RPMI8226 (cell line): Measurements from ENCODE around the gene COA3.
A peak's percentile ranks its signal among the peaks of the same experiment; 100 is the strongest.

Experiments
- DNase-seq: peaks from one replicate; pipeline ENCODE4 v3.0.0-alpha.2; 2015

COA3 gene, protein sequence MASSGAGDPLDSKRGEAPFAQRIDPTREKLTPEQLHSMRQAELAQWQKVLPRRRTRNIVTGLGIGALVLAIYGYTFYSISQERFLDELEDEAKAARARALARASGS

DNA sequence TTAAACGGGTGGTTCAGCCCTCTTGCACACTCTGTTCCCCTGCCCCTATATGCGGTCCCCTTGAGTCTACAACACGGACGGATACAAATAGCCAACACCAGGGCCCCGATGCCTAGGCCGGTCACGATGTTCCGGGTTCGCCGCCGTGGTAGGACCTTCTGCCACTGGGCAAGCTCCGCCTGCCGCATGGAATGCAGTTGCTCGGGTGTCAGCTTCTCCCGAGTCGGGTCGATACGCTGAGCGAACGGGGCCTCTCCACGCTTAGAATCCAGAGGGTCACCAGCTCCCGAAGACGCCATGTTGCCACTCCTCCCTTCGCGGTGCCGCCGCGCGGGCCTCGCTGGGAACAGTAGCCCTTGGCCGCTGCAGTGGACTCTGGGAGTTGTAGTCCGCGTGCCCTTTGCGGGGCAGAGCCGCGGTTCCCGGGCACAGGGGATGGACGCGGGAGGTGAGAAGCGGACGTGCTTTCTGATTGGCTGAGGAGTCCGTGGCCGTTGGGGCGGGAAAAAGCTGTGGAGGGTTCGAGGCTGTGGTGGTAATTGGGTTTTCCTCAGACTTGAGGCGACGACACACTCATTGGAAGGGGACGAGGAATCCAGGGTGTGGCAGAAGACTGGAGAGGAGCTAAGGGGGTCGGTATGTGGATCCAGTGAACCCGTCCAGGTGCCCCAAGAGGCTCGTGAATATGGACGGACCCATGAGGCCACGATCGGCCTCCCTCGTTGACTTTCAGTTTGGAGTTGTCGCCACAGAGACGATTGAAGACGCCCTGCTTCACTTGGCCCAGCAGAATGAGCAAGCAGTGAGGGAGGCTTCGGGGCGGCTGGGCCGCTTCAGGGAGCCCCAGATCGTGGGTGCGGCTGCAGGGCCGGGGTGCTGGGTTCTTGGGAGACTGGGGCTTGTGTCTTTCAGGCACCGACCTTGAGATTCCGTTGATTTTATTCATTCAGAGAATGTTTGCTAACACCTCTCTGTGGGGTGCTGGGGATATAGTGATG lies at the start of gene COA3, which contains the start of gene CNTD1:
Gene COA3 (minus strand): TSS at position 322 of the 998 bp plus-strand sequence. CDS start 23 bp downstream, at position 299.
Gene CNTD1 (plus strand): TSS at position 479 of the 998 bp plus-strand sequence. CDS start 207 bp downstream, at position 686.
- DNase-seq: peak; percentile 86

DNA sequence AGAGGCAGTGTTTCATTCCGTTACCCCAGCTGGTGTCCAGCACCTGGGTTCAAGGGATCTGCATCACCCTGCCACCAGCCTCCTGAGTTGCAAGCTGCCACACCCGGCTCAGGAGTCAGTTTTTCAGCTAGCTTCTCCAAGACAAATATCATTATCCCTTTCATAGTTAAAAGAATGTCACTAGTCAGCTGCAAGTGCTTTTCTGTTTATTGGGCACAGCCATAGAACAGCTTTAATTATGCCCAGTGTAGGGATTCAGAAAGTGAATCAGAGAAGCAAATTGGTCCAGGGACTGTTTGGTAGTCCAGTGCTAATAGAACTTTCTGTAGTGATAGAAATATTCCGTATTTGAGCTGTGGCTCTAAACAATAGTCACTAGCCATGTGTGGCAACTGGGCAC lies 49.6 kb upstream of the COA3 start:
- DNase-seq: no peak

DNA sequence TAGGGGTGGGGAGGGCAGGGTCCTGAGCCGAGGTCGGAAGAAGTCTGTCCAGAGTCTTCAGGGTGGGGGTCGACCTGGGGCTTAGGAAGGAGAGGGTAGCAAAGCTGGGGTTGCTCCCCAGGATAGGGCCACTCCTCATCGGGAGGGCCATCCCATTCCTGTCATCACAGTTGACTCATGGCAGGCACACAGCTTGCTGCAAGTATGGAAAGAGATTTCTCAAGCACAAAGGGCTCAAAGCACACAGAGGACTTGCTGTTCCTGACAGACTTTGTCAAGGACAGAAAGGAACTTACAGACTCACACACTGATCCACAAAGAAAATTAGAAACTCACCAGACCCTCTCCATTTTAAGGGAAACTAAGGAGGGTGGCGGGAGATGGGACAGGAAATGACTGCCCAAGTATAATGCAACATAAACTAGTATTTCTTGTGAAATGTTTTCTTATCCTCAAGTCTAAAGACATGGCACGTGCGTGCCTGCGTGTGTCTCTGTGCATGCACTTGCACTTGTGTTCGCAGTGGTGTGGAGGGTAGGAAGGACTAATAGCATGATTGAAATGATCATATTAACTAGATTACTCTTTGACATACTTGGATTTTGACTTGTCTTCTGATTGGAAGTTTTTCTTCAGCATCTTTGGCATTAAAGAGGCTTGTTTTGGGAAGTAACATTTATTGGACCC lies 48.2 kb upstream of the COA3 start:
- no peak for DNase-seq

DNA sequence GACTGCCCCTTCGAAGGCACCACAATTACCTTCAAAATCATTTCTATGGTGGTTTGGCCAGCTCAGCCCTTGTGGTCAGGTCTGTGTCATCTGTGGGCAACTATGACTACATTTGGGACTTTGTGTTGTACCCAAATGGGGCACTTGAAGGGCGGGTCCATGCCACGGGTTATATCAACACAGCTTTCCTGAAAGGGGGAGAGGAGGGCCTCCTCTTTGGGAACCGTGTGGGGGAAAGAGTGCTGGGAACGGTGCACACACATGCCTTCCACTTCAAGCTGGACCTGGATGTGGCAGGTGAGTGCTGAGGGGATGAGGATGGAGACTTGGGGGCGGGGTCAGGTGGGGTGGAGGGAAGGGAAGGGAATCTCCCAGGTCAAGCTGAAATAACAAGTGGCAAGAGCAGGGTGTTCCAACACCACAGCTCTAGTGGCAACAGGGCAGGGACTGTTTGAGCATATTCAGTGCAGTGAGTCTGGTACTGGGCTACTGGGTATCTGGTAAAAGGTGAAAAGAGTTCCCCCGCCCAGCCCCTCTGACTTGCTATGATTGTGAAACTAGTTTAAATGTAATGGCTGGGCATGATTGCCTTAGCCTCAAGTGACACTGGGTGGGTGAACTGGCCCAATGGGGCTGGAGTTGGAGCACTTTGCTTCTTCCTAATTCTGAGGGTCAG lies 47.6 kb upstream of the COA3 start:
- no peak for DNase-seq

DNA sequence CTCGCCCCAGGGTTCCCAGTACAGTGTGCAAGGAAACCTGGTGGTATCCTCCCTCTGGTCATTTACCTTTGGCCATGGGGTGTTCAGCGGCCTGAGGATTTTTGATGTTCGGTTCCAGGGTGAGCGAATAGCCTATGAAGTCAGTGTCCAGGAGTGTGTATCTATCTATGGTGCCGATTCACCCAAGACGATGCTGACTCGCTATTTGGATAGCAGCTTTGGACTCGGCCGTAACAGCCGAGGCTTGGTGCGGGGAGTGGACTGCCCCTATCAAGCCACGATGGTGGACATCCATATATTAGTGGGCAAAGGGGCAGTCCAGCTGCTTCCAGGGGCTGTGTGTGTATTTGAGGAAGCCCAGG lies 47.0 kb upstream of the COA3 start:
- DNase-seq: no peak

DNA sequence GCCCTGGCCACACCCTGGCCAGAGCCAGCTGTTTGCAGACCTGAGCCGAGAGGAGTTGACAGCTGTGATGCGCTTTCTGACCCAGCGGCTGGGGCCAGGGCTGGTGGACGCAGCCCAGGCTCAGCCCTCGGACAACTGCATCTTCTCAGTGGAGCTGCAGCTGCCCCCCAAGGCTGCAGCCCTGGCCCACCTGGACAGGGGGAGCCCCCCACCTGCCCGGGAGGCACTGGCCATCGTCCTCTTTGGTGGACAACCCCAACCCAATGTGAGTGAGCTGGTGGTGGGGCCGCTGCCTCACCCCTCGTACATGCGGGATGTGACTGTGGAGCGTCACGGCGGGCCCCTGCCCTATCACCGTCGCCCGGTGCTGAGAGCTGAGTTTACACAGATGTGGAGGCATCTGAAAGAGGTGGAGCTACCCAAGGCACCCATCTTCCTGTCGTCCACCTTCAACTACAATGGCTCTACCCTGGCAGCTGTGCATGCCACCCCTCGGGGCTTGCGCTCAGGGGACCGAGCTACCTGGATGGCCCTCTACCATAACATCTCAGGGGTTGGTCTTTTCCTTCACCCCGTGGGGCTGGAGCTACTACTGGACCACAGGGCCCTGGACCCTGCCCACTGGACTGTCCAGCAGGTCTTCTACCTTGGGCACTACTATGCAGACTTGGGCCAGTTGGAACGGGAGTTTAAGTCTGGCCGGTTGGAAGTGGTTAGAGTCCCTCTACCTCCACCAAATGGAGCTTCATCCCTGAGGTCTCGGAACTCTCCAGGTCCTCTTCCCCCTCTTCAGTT lies 46.5 kb upstream of the COA3 start:
- DNase-seq: no peak

DNA sequence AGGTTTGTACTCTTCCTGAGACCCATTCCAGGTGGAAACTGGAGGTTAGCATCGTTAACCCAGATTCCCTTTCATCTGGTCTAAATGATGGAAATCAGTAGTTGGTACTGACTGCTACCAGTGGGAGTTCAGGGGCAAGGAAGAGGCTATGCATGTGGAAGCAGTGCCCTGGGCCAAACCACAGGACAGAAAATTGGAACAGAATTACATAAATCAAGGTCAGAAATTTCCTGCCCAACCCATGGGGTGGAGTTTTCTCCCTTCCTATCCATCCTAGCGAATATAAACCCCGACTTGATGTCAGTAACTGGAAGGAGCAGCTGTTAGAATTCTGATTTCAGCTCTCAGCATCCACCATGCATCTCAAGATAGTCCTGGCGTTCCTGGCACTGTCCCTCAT lies 45.8 kb upstream of the COA3 start, which contains the start of gene AOC2:
Gene AOC2 (plus strand): TSS at position 310 of the 400 bp plus-strand sequence. CDS start 47 bp downstream, at position 357.
- no peak for DNase-seq

DNA sequence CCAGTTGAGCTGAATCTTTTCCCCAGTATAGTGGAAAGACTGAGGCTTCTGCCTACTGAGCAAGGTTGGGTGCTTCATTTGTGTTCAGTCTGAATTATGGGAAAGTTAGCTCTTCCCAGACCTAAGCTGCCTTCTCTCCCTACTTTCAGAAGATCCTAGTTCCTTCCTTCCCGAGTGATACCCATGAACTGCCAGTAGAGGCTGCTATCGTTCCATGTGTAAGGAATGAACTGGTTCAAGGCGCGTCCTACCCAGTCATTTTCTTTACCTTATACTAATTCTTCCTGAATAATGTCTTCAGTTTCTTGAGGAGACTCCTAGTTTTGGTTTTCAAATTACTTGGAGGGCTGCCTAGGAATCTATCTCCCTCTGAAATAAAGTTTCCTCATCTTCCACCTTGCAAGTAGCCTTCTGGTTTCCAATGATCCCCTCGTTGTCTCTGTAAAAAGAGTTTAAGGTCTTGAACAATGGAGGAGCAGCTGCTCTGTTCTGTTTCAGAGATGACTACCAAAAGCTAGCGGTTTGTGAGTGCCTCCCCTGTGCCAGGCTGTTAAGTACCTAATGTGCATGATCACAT lies 44.9 kb upstream of the COA3 start:
- peak; percentile 36 for DNase-seq

DNA sequence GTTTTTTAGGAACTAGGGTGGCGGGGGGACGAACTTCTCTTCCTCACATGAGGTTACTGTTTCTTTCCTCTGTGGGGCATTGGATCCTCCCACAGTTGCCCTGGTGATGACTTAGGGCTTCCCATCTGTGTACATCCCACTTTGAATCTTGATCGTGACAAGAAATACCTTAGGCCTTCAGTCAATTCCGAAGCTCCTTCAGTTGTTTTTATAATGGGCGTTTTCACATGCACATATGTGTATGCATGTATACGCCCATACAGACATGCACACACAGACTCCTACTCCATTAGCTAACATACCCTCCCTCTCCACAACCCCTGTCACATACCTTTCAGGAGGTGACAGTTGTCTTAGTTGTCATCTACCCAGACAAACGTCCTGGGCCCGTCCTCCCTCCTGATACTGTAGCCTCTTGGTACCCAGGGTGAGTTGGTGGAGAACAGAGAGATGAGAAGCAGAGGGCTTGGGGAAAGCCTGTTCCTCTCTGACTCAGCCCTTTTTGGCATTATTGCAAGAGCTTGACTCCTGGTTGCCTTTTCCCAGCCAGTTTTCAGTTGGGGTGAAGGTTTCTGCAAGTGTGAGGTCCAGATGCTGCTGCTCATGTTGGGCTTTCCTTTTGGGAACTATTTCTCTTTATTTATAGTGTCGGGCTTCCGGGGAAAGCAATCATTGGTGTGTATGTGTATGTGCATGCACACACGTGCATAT lies 43.6 kb upstream of the COA3 start:
- DNase-seq: no peak

DNA sequence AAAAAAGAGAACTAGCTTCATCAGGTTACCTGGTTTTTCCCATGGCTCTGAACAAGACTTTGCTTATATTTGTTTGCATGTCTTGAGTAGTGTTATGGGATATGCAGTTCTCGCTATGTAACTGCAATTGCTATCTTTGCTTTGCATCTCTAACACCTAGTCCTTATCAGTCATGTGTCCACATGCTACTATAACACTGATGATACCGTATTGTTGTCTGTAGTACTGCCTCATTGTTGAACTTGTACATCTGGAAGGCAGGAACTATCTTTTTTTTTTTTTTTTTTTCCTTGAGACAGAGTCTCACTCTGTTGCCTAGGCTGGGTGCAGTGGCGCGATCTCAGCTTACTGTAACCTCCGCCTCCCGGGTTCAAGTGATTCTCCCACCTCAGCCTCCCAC lies 37.2 kb upstream of the COA3 start:
- no peak for DNase-seq

DNA sequence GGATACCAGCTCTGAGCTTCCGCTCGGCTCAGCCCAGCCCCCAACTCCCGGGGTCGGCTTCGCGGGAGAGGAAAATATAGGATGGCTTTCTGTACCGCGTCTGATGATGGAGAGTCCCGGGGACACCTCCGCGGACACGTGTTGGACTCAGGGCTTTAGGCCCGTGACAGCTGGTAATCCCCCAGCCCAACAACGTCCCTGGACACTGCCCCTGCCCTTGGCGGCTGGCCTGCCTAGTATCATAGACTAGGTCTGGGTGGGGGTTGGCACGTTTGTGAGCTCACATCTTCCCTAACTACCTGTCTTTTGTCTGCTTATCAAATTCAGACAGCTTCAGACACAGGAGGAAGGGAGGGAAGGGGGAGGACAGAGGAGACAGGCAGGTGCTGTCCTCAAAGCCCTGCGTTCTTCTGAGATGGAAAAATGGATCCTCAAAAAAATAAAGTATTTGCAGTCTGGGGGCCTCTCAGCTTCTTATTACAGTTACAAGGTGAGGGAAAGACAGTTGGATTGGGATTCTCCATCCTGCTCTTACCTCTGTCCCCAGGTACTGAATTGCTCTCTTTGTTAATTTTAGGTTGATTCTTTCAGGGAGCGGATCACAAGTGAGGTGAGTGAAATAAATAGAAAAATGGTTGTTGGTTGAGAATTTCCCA lies 35.4 kb upstream of the COA3 start:
- no peak for DNase-seq

DNA sequence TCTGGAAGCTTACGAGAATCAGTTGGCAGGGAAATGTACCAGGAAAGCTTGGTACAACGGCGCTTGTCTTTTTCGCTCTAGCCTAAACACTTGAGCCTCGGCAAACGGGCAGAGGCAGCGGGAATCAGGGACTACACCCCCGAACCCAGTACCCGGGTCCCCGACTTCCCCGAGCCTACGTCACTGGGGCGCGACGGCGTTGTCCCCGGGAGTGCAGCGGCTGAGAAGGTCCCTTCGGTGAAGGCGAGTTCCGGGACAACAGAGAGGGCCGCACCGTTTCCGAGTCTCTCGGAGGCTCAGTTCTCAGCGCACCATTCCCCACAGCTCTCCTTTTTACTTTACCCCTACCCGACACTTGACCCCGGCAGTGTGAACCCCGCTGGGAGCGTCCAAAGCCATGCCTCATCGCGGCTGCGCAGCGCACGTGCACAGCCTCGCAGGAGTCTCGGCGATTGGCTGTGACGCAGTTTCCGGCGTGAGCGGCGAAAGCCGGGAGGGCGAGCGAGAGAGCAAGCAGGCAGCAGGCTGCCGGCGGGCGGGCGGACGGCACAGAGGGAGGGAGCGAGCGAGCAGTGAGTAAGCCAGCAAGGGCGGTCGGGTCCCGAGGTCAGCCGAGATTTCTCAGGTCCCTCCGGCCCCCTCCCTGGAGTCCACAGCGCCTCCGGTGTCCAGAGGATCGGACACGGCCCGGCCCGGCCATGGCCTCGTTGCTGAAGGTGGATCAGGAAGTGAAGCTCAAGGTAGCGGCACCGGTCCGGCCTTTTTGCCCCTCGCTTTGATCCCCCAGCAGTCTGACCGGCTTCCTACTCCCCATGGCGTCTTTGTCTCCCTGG lies 34.6 kb upstream of the COA3 start, which contains the start of gene PSME3:
Gene PSME3 (plus strand): TSS at position 464 of the 833 bp plus-strand sequence. CDS start 235 bp downstream, at position 699.
- DNase-seq: peak; percentile 93

DNA sequence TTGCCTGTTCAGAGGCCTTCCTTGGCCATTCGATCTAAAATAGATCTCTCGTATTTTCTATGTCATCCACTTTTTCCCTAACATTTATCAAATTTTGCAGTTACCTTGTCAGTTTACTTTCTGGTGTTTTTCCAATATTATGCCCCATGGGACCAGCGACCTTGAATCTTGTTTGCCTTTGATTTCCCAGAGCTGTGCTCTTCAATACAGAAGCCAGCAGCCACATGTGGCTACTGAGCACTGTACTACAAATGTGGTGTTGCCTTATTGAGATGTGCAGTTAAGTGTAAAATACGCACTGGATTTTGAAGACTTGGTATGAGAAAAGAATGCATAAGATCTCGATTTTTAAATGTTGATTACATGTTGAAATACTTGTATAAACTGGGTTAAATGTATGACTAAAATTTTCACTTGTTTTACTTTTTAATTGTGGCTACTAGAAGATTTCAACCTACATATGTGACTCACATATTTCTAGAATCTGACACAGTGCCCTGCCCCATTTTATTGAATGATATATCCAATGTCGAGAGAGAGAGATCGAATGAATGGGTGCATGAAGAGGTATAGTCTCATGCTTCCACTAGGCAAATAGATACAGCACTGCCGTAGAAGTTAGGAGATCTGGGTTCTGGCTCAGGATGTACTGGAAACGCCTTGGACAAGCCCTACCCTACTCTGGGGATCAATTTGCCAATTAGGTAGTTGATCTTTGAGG lies 33.9 kb upstream of the COA3 start:
- DNase-seq: no peak

DNA sequence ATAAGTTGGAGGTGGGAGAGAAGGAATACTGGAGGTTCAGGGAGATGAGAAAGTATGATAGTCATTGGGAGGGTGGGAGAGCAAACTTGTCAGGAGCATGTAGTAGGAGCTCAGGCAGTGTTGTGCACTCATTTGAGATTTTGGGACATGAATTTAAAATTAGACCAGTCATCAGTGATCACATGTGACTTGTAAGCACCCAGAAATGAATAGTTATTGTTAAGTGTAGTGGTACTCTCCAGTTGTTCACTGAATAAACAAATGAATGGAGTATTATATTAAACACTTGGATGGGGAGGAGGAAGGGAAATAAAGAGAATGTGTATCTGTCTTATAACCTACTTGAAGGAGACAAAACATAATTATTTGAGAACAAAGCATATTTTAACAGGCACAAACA lies 32.5 kb upstream of the COA3 start:
- no peak for DNase-seq

DNA sequence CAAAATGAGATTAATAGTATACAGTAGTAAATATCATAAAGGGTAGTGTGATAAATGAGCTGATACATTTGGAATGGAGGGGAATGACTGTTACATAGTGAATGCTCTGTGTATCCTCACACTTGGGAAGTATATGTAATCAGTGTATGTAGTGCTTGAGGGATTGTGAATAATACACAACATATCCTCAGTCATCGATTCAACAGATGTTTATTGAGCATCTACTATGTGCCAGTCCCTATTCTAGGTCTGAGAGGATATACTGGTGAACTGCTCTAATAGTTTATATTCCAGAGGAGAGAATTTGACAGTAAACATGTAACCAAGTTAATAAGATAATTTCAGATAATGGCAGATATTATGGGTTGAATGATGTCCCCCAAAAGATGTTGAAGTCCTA lies 29.0 kb upstream of the COA3 start:
- DNase-seq: no peak

DNA sequence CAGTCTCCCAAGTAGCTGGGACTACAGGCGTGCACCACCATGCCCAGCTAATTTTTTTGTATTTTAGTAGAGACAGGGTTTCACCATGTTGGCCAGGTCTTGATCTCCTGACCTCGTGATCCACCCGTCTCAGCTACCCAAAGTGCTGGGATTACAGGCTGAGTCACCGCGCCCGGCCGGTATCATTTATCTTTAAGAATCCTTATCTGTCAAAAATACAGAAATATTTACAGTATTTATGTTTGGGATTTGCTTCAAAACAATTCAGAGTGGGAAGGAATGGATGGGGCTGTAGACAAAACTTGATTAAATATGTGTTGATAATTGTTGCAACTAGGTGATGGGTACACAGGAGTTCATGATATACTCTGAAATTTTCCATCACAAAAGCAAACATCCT lies 22.7 kb upstream of the COA3 start:
- DNase-seq: no peak

DNA sequence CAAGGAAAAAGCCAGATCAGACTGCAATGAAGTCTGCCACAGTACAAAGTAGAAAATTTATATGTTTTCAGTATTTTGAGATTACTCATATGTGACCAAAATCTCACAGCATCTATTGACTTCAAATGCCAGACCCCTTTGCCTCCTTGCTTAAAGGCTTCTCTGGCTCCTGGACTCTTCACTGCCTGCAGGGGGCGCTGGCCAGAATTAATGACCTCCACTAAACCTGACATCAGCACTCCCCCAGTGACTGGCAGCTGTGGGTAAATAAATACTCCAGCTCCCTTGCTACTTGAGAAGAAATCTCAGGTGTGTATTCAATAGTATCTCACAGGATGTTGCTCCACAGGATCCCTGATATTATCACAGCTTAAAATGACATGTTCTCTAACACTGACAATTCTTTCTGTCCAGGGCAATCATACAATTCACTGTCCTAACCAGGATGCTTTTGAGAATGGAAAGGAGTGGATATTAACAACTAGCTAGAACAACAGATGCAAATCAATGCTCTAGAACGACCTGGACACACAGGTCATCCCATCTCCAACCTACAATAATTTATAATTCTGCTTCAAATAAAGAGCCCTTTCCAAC lies 21.5 kb upstream of the COA3 start:
- DNase-seq: peak; percentile 81

DNA sequence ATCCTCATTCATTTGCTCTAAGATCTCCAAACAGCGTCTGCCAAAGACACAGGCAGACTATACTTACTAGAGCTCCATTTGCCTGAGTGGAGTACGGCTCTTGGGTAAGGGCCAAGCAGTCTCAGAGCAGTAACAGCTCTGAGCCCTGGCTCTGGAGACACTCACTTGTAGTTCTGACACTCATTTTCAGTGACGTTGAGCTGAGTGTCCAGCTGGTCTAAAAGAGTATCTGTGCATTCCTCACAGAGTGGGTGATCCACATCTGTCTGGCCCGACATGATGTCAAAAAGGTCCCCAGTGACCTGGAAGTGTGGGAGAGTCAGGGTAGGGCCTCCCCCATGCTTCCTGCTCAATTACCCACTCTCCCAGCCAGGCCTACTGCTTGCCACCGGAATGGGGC lies 19.9 kb upstream of the COA3 start:
- DNase-seq: no peak
